Hepatocyte (in vitro differentiated cells): ENCODE data around the gene CBX6.

Experiments
- EZH2phosphoT487 ChIP-seq: fragments of 200-600 bp; sonication (generic); IDR thresholded peaks from one replicate; pipeline ENCODE4 v1.6.1; 2018; ENCODE audit warnings: antibody characterized with exemption, mild to moderate bottlenecking, low read depth, moderate library complexity; ENCODE audit not compliant: unreplicated experiment, severe bottlenecking
- TF ChIP-seq, protein P1 (sequence below): fragments of 200-600 bp; sonication (generic); IDR thresholded peaks from 2 replicates; pipeline ENCODE4 v1.5.1; 2016; ENCODE audit warnings: antibody characterized with exemption, mild to moderate bottlenecking; ENCODE audit not compliant: poor library complexity

DNA sequence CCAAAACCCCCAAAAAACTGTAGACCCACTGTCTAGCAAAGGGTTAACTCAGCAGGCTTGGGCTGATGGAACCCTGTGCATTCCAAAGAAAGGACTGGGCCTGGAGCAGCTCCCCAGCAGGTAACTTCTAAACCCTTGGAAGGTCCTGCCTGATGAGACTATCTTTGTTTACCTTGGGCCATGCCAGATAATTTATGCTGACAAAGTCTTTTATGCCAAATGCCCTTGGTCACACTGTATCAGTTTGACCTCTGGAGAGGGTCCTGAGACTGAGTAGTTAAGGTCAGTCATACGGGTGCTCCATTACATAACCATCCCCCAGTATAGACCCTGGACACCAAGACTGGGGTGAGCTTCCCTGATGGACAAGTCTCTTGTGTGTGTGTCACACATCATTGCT, 56.2 kb downstream of the CBX6 start:
- TF ChIP-seq, protein P1, sequence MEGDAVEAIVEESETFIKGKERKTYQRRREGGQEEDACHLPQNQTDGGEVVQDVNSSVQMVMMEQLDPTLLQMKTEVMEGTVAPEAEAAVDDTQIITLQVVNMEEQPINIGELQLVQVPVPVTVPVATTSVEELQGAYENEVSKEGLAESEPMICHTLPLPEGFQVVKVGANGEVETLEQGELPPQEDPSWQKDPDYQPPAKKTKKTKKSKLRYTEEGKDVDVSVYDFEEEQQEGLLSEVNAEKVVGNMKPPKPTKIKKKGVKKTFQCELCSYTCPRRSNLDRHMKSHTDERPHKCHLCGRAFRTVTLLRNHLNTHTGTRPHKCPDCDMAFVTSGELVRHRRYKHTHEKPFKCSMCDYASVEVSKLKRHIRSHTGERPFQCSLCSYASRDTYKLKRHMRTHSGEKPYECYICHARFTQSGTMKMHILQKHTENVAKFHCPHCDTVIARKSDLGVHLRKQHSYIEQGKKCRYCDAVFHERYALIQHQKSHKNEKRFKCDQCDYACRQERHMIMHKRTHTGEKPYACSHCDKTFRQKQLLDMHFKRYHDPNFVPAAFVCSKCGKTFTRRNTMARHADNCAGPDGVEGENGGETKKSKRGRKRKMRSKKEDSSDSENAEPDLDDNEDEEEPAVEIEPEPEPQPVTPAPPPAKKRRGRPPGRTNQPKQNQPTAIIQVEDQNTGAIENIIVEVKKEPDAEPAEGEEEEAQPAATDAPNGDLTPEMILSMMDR, result no peak
- no peak for TF ChIP-seq EZH2phosphoT487
